Measurements from ENCODE around the gene BAHCC1.

The BAHCC1 gene

DNA sequence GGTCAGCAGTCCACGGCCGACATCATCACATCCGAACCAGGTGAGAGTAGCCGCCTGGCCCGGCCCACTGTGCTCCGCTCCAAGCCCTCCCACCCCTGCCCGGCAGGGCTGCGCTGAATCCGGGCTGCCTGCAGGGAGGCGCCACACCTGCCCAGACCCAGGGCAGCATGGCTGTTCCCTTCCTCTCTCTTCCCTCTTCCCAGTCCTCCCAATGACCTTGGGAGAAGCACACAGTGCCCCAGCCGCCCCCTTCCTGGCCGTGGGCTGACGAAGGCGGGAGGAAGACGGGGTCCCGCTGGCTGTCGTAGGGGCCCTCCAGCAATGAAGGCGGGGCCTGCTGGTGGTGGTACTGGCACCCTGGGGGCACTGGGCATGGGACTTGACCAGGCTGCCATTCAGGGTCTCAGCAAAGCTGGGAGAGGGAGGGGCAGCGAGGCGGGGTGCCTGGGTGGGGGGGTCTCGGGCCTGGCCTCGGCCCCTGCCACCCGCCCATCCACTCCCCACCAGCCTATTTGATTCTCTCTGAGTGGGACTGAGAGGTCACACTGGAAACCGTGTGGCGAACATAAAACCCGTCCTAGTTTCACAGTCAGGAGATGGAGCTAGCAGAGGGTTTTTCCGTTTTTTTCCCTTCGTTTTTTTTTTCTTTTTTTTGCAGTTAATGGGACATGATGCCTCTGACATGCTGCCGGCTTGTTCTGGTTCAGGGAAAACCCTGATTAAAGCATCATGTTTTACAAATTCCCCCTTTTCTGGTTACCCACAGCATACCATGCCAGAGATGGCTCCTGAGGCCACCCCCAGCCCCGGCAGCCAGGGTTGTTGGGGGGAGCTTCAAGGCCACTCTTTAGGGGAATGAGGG lies 50.6 kb downstream of the BAHCC1 start:
- DNase-seq: no peak

DNA sequence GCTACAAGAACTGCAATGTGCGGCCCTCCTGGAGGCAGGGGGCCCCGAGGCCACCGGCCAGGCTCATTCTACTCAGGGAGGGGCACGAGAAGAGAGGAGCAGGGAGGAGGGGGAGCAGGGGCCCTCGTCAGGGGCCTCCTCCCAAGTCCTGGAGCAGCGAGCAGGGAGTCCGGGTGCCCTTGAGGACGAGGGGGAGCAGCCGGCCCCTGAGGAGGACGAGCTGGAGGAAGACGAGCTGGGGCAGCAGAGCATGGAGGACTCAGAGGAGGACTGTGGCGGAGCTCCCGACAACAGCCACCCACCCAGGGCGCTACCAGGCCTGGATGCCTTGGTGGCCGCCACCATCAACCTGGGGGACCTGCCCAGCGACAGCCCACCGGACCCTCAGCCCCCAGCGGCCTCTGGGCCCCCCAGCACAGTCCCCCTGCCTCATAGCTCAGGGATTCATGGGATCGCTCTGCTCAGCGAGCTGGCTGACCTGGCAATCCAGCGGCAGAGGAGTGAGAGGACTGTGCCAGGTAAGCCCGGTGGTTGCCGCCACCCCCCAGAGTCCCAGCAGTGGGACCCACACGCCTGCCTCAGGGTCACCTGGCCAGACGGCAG lies 52.2 kb downstream of the BAHCC1 start:
- no peak for DNase-seq

DNA sequence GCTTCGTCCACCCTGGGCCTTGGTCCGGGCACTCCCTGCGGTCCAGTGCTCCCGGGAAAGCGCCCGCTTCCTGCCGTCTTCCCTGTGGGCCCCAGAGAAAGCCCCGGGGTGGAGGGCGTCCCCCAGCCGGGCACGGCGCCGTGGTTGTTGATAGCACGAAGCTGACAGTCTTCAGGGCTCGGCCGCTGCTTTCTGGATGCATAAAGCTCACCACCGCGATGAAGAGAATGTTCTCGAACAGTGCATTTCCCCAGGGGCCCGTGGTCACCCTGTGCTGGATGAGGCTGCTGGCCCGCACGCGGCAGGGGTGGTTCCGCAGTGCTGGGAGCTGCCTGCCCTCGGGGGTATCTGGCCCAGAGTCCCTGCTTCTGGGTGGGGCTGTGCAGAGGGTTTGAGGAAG lies 53.2 kb downstream of the BAHCC1 start:
- no peak for DNase-seq

DNA sequence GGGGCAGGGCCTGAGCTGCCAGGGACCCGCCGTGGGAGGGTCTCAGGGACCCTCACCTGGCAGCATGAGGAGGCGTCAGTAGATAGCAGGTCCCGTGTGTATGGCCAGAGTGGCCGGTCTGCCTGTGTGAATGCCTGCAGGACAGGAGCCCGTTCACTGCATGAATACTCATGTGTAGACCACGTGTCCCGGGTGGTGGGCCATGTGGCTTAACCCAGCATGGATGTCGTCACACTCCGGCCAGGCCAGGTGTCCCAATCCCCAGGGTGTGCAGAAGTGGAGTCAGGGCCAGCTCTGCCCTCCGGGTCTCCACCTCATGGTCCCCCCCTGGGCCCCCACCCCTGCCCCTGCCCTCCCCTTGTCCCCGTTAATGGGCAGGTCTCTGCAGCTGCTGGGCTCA lies 53.7 kb downstream of the BAHCC1 start:
- DNase-seq: no peak

DNA sequence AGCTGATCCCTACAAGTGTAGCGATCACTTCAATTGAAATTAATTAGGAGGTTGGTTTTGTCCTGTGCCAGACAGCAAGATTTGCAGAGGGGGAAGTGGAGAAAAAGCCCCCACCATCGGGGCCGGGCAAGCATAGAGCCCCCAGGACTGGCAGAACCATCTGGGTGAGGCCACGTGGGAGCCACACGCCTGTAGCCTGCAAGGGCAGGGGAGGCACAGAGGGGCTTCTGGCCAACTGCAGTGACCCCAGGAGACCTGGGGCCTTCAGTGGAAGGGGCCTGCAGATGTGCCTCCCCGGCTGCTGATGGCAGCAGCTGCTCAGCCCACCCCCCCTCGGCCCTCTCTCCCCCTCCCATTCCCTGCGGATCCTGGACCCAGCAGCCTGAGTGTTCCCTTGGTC lies 54.1 kb downstream of the BAHCC1 start:
- DNase-seq: no peak

DNA sequence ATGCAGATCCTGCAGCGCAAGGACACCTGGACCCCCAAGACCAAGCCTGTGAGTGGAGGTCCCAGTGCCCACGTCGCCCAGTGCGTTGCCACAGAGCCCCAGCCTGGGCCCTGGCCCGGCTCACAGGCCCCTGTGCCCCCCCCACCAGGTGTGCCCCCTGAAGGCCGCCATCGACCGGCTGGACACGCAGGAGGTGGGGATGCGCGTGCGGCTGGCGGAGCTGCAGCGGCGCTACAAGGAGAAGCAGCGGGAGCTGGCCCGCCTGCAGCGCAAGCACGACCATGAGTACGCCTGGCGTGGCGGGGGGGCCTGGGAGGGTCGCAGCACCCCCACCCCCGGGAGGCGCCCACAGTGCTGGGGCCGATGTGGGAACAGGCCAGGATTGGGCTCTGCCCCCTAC lies 56.6 kb downstream of the BAHCC1 start:
- no peak for DNase-seq

DNA sequence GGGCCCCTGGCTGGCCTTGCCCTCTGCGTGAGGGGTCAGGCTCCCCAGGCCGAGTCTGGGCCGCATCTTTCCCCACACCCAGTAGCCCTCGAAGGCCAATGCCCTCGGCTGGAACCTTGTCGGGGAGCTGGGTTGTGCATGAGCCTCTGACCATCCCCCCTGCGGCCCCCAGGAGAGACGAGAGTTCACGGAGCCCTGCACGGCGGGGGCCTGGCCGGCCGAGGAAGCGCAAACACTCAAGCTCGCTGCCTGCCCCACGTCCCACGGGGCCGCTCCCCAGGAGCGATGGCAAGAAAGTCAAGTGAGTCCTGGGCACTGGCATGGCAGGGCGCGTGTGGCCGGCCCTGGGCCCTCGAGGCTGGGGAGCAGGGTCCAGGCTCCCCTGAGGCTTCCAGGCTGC lies 57.3 kb downstream of the BAHCC1 start:
- DNase-seq: no peak

DNA sequence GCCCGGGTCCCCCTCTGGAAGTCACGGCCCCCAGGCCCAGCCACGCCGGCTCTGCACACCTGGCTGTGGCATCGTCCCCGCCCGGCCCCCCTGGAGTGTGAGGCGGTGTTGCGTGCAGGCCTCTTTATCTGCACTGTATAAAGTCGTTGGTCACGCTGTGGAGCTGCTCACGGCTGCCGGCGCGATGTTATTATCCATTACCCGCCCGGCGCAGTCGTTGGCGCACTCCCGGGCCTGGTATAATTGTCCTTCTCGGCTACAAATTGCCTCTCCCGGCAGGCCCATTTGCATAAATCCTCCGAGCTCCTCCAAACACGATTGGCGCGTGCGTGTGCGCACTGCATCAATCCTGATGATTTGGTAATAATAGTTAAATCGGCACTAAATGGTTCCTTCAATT lies 57.8 kb downstream of the BAHCC1 start:
- no peak for DNase-seq

DNA sequence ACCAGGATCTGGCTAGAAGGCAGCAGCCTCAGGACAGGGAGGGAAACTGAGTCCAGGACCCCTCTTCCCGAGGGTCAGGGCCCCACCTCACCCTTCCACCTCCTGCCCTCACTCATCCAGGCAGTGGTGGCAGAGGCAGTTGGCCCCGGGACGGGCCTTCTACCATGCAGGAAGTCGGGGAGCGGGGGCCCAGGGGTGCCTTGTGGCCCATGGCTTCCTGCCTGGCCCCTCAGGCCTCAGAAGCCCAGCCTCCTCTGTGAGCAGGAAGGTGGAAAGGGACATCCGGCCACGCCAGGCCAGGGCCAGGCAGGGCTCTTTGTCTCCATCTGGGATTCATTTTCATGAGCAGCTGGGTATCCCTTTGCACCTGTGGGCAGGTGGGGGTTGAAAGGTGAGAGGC lies 58.5 kb downstream of the BAHCC1 start:
- peak; percentile 65 for DNase-seq

DNA sequence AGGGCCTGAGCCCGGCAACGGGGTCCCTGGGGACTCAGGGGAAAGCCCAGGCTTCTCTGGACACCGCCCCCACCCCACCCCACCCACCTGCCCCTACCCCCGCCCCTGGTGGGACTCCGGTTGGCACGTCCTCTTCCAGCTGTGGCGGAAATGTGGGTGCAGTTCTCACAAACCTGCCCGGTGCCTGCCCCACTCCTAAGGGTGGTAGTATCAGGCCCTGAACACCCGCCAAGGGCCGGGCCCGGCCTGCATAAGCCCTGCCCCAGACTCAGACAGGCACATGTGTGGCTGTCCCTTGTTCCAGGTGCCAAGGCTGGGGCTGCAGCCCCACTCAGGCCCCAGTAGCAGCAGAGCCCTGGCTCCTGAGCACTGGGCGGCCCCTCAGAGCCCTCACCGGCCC lies 59.2 kb downstream of the BAHCC1 start:
- no peak for DNase-seq

DNA sequence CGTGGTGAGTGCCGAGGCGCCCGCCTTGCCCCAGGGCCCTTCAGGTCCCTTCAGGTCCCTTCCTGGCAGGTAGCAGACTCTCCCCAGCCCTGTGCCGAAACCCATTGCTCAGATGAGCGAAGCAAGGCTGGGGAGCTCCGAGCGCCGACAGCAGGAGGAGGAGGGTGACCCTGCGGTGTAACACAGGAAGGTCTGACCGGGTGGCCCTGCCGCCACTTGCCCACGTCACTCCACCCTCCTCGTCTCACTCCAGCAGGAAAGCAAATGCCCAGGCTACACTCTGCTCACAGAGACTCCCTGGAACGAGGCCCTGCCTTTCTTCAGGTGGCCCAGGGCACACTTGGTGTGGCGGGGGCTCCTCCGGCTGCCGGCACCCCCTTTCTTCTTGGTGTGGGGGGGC lies 60.1 kb downstream of the BAHCC1 start:
- no peak for DNase-seq

DNA sequence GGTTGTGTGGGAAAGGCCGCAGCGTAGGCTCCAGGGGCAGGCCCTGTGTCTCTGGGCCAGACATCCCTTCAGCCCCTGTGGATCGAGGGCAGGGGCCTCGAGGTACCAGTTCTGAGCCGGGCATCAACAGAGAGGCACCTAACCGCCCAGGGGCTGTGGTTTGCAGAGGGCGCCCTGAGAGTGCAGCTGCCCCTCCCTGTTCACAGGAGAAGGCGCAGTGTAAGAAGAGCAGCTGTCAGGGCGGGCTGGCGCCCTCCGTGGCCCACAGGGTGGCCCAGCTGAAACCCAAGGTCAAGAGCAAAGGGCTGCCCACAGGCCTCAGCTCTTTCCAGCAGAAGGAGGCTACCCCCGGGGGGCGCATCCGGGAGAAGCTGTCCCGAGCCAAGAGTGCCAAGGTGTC lies 60.8 kb downstream of the BAHCC1 start:
- no peak for DNase-seq

DNA sequence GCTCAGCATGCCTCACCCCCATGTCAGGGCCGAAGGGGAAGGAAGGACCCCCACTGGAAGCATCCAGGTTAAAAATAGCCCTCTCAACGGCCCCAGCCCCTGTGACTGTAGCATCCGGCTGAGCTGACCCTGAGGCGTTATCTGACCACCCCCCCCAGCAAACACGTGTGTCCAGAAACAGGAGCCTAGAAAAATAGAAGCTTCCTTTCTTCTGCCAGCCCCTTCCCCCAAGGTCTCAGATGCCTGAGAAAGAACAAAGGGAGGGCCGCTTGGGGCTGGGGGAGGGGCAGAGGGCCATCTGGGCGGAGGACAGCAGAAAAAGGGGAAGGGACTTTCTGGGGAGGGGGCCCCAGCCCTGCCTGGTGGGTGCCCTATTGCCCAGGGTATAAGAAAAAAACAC lies 61.5 kb downstream of the BAHCC1 start:
- DNase-seq: no peak

DNA sequence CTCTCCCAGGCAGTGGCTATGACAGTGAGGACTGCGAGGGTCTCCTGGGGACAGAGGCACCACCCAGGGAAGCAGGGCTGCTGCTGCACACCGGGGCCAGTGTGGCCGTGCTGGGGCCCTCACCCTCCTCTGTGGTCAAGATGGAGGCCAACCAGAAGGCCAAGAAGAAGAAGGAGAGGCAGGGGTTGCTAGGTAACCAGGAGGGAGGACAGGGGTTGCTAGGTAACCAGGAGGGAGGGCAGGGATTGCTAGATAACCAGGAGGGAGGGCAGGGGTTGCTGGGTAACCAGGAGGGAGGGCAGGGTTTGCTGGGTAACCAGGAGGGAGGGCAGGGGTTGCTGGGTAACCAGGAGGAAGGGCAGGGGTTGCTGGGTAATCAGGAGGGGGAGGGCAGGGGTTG lies 62.1 kb downstream of the BAHCC1 start:
- no peak for DNase-seq

DNA sequence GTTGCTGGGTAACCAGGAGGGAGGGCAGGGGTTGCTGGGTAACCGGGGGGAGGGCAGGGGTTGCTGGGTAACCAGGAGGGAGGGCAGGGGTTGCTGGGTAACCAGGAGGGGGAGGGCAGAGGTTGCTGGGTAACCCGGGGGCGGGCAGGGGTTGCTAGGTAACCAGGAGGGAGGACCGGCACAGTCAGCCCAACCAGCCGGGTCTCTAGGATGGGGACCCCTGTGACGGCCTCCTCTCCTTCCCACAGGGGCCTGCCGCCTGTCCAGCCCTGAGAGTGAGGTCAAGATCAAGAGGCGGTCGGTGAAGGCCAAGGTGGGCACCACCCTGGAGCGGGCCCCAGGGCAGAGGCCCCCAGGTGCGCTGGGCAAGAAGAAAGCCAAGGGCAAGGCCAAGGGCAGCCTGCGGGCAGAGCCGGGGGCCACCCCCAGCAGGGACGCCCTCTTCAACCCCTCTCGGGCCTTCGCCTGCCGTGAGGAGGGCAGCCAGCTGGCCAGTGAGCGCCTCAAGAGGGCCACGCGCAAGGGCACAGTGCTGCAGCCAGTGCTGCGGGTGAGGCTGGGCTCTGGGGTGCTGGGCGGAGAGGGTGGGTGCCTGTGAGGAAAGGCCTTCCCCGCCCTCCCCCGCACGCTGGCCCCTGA lies 62.8 kb downstream of the BAHCC1 start:
- no peak for DNase-seq

DNA sequence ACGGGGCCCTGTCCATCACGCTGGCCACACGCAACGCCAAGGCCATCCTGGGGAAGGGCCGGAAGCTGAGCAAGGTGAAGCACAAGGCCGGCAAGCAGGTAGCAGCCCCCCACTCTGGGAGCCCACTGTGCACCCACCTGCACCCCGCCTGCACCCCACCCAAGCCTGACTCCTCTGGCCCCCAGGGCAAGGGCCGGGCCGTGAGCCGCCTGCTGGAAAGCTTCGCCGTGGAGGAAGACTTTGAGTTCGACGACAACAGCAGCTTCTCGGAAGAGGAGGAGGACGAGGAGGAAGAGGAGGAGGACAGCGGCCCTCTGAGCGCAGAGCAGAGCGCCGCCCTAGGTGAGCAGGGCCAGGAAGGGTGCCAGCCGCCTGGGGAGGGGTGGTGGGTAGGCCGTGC lies 63.4 kb downstream of the BAHCC1 start:
- no peak for DNase-seq

DNA sequence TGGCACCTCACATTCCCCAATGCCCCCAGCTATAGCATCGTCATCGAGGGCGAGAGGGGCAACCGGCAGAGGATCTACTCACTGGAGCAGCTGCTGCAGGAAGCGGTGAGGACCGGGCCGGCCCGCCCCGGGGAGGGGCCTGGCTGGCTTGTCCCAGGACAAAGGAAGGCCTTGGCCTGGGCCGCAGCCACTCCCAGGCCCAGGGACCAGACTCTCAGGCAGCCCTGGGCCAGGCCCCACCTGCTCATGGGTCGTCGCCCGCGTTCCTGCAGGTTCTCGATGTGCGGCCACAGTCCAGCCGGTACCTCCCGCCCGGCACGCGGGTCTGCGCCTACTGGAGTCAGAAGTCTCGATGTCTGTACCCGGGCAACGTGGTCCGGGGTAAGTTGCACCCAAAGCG lies 64.0 kb downstream of the BAHCC1 start:
- no peak for DNase-seq

DNA sequence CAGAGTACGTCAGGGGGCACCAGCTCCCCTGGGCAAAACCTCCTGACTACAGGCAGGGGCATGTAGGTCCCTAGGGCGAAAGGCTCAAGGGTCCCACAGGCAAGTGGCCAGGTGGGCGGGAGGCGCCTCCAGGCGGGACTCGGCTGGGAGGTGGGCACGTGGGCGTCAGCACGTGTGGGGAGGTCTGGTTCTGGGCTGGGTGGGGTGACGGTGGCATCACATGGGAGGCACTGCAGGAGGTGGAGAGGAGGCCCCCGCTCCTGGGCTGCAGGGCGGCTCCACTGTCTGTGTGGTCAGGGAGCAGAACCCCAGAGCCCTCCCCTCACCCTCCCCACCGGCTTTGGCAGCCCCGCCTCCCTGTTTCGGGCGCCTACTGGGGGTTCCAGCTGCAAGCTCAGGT lies 64.6 kb downstream of the BAHCC1 start:
- DNase-seq: no peak

DNA sequence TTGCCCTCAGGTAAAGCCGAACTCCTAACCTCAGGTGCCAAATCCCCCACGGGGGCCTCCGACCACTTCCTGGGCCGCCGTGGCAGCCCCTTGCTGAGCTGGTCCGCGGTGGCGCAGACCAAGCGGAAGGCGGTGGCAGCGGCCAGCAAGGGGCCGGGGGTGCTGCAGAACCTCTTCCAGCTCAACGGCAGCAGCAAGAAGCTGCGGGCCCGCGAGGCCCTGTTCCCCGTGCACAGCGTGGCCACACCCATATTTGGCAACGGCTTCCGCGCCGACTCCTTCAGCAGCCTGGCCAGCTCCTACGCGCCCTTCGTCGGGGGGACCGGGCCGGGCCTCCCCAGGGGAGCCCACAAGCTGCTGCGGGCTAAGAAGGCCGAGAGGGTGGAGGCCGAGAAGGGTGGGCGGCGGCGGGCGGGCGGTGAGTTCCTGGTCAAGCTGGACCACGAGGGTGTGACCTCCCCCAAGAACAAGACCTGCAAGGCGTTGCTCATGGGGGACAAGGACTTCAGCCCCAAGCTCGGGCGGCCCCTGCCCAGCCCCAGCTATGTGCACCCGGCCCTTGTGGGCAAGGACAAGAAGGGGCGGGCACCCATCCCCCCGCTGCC lies 65.7 kb downstream of the BAHCC1 start:
- no peak for DNase-seq

DNA sequence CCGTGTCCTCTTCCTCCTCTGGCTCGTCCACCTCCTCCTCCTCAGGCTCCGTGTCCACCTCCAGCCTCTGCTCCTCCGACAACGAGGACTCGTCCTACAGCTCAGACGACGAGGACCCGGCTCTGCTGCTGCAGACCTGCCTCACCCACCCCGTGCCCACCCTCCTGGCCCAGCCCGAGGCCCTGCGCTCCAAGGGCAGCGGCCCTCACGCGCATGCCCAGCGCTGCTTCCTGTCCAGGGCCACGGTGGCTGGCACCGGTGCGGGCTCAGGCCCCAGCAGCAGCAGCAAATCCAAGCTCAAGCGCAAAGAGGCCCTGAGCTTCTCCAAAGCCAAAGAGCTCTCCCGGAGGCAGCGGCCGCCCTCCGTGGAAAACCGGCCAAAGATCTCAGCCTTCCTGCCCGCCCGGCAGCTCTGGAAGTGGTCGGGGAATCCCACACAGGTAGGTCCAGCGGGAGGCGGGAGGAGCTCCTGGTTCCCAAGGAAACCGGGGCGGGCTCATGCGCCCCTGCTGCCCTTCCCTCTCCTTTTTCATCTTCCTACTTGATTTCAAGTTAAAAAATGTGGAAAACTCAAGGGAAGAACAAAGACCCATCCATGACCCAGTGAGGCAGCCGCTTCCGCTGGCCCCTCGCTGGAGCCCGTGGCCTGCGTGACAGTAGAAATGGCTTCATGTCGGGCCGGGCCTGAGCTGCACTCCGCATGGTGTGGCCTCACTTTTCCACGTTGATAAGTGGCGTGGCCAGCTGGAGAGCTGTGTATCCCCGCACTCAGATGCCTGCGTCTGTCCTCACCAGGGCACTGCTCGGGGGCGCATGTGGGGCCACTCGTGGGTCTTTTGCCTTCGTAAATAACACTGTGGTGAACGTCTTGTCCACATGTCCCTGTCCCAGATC lies 66.6 kb downstream of the BAHCC1 start:
- no peak for DNase-seq

DNA sequence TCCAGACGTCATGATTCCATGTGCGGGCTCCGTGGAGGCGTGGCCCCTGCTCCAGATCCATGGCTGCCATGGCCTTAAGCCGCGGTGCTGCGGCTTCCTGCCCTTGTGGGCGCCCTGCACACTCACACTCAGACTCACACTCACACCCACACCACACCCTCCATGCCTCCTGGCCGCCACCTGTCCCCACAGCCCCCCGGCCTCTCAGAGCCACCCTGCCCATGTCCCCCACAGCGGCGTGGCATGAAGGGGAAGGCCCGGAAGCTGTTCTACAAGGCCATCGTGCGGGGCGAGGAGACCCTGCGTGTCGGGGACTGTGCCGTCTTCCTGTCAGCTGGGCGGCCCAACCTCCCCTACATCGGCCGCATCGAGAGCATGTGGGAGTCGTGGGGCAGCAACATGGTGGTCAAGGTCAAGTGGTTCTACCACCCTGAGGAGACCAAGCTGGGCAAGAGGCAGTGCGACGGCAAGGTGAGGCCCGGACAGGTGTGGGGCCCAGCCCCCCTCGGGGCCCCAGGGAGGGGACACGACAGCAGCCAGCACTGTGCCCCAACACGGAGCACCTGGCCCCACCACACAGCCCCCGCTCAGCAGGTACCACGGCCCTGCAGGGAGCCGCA lies 67.4 kb downstream of the BAHCC1 start:
- no peak for DNase-seq

DNA sequence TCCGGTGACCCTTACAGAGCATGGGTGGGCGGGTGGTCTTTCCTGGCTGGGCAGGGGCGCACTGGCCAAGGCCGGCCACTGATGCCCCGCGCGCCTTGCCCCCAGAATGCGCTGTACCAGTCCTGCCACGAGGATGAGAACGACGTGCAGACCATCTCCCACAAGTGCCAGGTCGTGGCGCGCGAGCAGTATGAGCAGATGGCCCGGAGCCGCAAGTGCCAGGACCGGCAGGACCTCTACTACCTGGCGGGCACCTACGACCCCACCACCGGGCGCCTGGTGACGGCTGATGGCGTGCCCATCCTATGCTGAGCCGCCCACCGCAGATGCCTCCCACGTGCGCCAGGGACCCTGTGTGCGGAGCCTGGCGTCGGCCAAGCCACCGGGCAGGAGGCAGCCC lies 68.2 kb downstream of the BAHCC1 start:
- no peak for DNase-seq

Measured in activated CD8-positive, alpha-beta memory T cell treated with anti-CD3 and anti-CD28 coated beads for 24 hours (primary cell).